GM18858 (cell line): ENCODE measurements around the gene TAMALIN.

Source experiments
- ATAC-seq: cut with Tn5 transposase; IDR thresholded peaks from one replicate; pipeline ENCODE4 v1.9.1; 2021; ENCODE audit not compliant: unreplicated experiment

The TAMALIN gene

GRCh38 chr12:52035926-52036325, 29.2 kb downstream of the TAMALIN start:
- no peak for ATAC-seq

GRCh38 chr12:52036587-52037171, 29.9 kb downstream of the TAMALIN start:
- ATAC-seq: no peak

- ATAC-seq: no peak
Observed at GRCh38 chr12:52037248-52037861, 30.6 kb downstream of the TAMALIN start.

- ATAC-seq: no peak
Observed at GRCh38 chr12:52038447-52038846, 31.7 kb downstream of the TAMALIN start.

GRCh38 chr12:52041035-52041434, 34.3 kb downstream of the TAMALIN start:
- no peak for ATAC-seq

- no peak for ATAC-seq
Observed at GRCh38 chr12:52041695-52042123, 35.0 kb downstream of the TAMALIN start.

- ATAC-seq: no peak
Observed at GRCh38 chr12:52042706-52043385, 36.1 kb downstream of the TAMALIN start.

- no peak for ATAC-seq
Observed at GRCh38 chr12:52043386-52044212, 36.9 kb downstream of the TAMALIN start.

- no peak for ATAC-seq
Observed at GRCh38 chr12:52044292-52044983, 37.7 kb downstream of the TAMALIN start.

- no peak for ATAC-seq
Observed at GRCh38 chr12:52045794-52046199, 39.1 kb downstream of the TAMALIN start.

GRCh38 chr12:52046859-52047258, 40.1 kb downstream of the TAMALIN start:
- no peak for ATAC-seq

- ATAC-seq: no peak
Observed at GRCh38 chr12:52049286-52049685, 42.5 kb downstream of the TAMALIN start.

- ATAC-seq: no peak
Observed at GRCh38 chr12:52049688-52050087, 42.9 kb downstream of the TAMALIN start.

GRCh38 chr12:52050116-52050757, 43.5 kb downstream of the TAMALIN start:
- ATAC-seq: no peak

- ATAC-seq: peak; percentile 56
Observed at GRCh38 chr12:52050758-52051541, 44.2 kb downstream of the TAMALIN start, which contains the start of gene NR4A1. Gene NR4A1, plus strand, starts transcription at chr12:52051442. Its CDS starts 2,887 bp downstream, at chr12:52054329.

- ATAC-seq: no peak
Observed at GRCh38 chr12:52052468-52053186, 45.9 kb downstream of the TAMALIN start.

- ATAC-seq: no peak
Observed at GRCh38 chr12:52053536-52054209, 46.9 kb downstream of the TAMALIN start.

- ATAC-seq: no peak
Observed at GRCh38 chr12:52054231-52054832, 47.6 kb downstream of the TAMALIN start.
